Peyer's patch (tissue), 4 donors: ENCODE results near the gene SYNE1.

Source experiments
- POLR2A ChIP-seq, 2 donors: fragments of 450-650 bp; IDR thresholded peaks; one replicate each; pipeline ENCODE4 v1.5.1; 2017; ENCODE audit warnings: antibody characterized with exemption in 2 of 2, mild to moderate bottlenecking in 2 of 2, moderate library complexity in 2 of 2
- TF ChIP-seq, protein P1 (sequence below), 6 experiments: fragments of 450-650 bp in 4 of 6; fragments of 200-600 bp in 2 of 6; sonication (generic) in 1 of 6; IDR thresholded peaks; one replicate each; pipeline ENCODE4 v1.5.1; 2017 to 2019; ENCODE audit warnings: antibody characterized with exemption in 6 of 6, mild to moderate bottlenecking in 3 of 6, moderate library complexity in 1 of 6

DNA sequence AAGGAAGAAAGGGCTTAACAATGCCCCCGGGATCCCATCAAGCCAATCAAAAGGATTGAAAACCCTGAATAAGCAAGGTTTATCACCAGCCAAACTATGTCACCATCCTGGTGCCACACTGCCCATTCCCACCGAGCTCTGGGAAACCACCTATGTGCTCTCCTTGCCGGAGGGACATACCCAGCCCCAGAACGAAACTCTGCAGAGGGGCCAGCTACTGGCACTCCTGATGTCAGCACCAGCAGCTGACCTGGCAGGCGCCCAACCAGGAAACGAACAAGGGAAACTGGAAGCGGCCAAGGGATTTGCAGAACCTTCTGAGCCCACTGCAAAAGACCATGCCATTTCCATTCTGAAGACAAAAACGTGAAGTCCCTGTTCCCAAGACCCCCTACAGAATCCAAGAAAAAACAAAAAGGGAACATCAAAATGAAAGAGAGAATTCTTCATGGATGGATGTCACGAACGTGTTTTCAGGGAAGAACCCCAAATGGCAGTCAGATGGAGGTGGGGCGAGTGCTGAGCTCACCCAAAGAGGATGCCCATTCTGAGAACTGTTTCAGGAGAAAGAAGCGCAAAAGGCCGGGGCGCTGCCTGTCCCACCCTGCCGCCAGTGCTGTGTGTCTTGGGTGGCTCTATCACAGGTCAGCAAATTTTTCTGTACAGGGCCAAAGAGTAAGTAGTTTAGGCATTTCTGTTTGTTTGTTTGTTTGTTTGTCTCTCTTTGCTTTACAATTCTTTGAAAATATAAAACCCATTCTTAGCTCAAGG, 524.5 kb downstream of the SYNE1 start:
- TF ChIP-seq, protein P1, sequence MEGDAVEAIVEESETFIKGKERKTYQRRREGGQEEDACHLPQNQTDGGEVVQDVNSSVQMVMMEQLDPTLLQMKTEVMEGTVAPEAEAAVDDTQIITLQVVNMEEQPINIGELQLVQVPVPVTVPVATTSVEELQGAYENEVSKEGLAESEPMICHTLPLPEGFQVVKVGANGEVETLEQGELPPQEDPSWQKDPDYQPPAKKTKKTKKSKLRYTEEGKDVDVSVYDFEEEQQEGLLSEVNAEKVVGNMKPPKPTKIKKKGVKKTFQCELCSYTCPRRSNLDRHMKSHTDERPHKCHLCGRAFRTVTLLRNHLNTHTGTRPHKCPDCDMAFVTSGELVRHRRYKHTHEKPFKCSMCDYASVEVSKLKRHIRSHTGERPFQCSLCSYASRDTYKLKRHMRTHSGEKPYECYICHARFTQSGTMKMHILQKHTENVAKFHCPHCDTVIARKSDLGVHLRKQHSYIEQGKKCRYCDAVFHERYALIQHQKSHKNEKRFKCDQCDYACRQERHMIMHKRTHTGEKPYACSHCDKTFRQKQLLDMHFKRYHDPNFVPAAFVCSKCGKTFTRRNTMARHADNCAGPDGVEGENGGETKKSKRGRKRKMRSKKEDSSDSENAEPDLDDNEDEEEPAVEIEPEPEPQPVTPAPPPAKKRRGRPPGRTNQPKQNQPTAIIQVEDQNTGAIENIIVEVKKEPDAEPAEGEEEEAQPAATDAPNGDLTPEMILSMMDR (IDR thresholded peaks at IDR 0.05) = no peak
- no peak for TF ChIP-seq POLR2A (IDR thresholded peaks at IDR 0.05)
